HG02763 (cell line): ENCODE results near the gene APC2.

ENCODE experiments used
- ATAC-seq: cut with Tn5 transposase; IDR thresholded peaks from one replicate; pipeline ENCODE4 v1.9.1; 2021; ENCODE audit warnings: mild to moderate bottlenecking, moderate library complexity; ENCODE audit not compliant: unreplicated experiment

Gene APC2

GRCh38 chr19:1446713-1447481, 3.0 kb upstream of the APC2 start:
- ATAC-seq: no peak

GRCh38 chr19:1447504-1447903, 2.4 kb upstream of the APC2 start:
- ATAC-seq: no peak

- no peak for ATAC-seq
Measured at GRCh38 chr19:1447944-1448343, 2.0 kb upstream of the APC2 start.

GRCh38 chr19:1450735-1451731, 1.1 kb downstream of the APC2 start:
- ATAC-seq: no peak

GRCh38 chr19:1451916-1452801, 2.2 kb downstream of the APC2 start:
- ATAC-seq: no peak

- no peak for ATAC-seq
Measured at GRCh38 chr19:1452802-1453524, 3.0 kb downstream of the APC2 start.

GRCh38 chr19:1453525-1454364, 3.8 kb downstream of the APC2 start:
- ATAC-seq: no peak

GRCh38 chr19:1455002-1455335, 5.0 kb downstream of the APC2 start:
- no peak for ATAC-seq

- no peak for ATAC-seq
Measured at GRCh38 chr19:1455336-1456120, 5.6 kb downstream of the APC2 start.

- ATAC-seq: no peak
Measured at GRCh38 chr19:1456121-1456900, 6.4 kb downstream of the APC2 start.

- no peak for ATAC-seq
Measured at GRCh38 chr19:1457031-1457739, 7.3 kb downstream of the APC2 start.

GRCh38 chr19:1457892-1458291, 8.0 kb downstream of the APC2 start:
- no peak for ATAC-seq

GRCh38 chr19:1459479-1459878, 9.6 kb downstream of the APC2 start:
- no peak for ATAC-seq

- ATAC-seq: no peak
Measured at GRCh38 chr19:1460033-1460995, 10.4 kb downstream of the APC2 start.

GRCh38 chr19:1461862-1462261, 11.9 kb downstream of the APC2 start:
- no peak for ATAC-seq
